Common myeloid progenitor, CD34-positive (primary cell): ENCODE results near the gene NTPCR.
"Not testable (repeated sequence)": the region's sequence is repeated elsewhere in the genome, so short reads cannot be mapped to it uniquely, and the experiment has no call there.

Experiments used
- CTCF ChIA-PET: fragments of 350-600 bp; sonication (Branson Sonifier 250); formaldehyde crosslinking; loops from one replicate; lab custom pipeline; 2021; ENCODE audit warnings: antibody characterized with exemption; lab: Charles Lee
- POLR2A ChIA-PET: fragments of 350-600 bp; sonication (Branson Sonifier 250); formaldehyde crosslinking; loops from one replicate; lab custom pipeline; 2021; ENCODE audit warnings: antibody characterized with exemption; lab: Charles Lee
- DNase-seq, 3 donors: peaks; one replicate each; pipeline versions ENCODE4 v3.0.0 to v3.0.0-alpha.2; 2013
- H3K27ac ChIP-seq, 2 experiments: 1 replicate in 1 of 2; 2 replicates in 1 of 2; pipeline ENCODE4 v1.7.0; 2013; ENCODE audit warnings: inconsistent platforms in 2 of 2, low read length in 2 of 2, mild to moderate bottlenecking in 2 of 2, low read depth in 1 of 2, moderate library complexity in 1 of 2; ENCODE audit not compliant: severe bottlenecking in 2 of 2, insufficient read depth in 1 of 2, poor library complexity in 1 of 2
- H3K27me3 ChIP-seq, 5 experiments: replicated peaks in 2 of 5; 1 replicate in 3 of 5; 2 replicates in 2 of 5; pipeline versions ENCODE4 v1.6.1 to v1.7.0; 2013; ENCODE audit warnings: low read length in 4 of 5, mild to moderate bottlenecking in 2 of 5, moderate library complexity in 2 of 5, inconsistent platforms in 1 of 5; ENCODE audit not compliant: insufficient read depth in 5 of 5, control insufficient read depth in 4 of 5
- H3K36me3 ChIP-seq, 4 experiments: 1 replicate in 2 of 4; 2 replicates in 2 of 4; pipeline versions ENCODE4 v1.6.1 to v1.7.0; 2013; ENCODE audit warnings: low read length in 3 of 4, control low read depth in 1 of 4, mild to moderate bottlenecking in 1 of 4; ENCODE audit not compliant: control insufficient read depth in 4 of 4, insufficient read depth in 4 of 4
- H3K4me1 ChIP-seq, 4 experiments: 1 replicate in 3 of 4; 2 replicates in 1 of 4; pipeline versions ENCODE4 v1.6.1 to v1.7.1; 2013; ENCODE audit warnings: low read length in 3 of 4, mild to moderate bottlenecking in 3 of 4, control low read depth in 1 of 4, inconsistent platforms in 1 of 4, moderate library complexity in 1 of 4; ENCODE audit not compliant: control insufficient read depth in 4 of 4, insufficient read depth in 4 of 4; ENCODE audit errors: control extremely low read depth in 1 of 4
- H3K4me3 ChIP-seq, 7 experiments: 1 replicate in 4 of 7; 2 replicates in 3 of 7; pipeline versions ENCODE4 v1.5.1 to v1.7.0; 2013; ENCODE audit warnings: mild to moderate bottlenecking in 7 of 7, low read length in 6 of 7, moderate library complexity in 6 of 7, inconsistent platforms in 2 of 7, low read depth in 2 of 7, control low read depth in 1 of 7; ENCODE audit not compliant: insufficient read depth in 4 of 7, control insufficient read depth in 1 of 7; ENCODE audit errors: extremely low read depth in 1 of 7
- H3K9me3 ChIP-seq, 5 experiments: 1 replicate in 4 of 5; 2 replicates in 1 of 5; pipeline versions ENCODE4 v1.6.1 to v1.7.1; 2013; ENCODE audit warnings: low read length in 4 of 5, mild to moderate bottlenecking in 2 of 5, inconsistent platforms in 1 of 5, low read depth in 1 of 5, moderate library complexity in 1 of 5; ENCODE audit not compliant: control insufficient read depth in 4 of 5, insufficient read depth in 2 of 5; ENCODE audit errors: control extremely low read depth in 1 of 5
- WGBS: methylation state at CpG from one replicate; pipeline ENCODE4 v1.1.5; 2013; ENCODE audit not compliant: insufficient coverage; 5-methylcytosine and 5-hydroxymethylcytosine counted together

NTPCR gene

DNA sequence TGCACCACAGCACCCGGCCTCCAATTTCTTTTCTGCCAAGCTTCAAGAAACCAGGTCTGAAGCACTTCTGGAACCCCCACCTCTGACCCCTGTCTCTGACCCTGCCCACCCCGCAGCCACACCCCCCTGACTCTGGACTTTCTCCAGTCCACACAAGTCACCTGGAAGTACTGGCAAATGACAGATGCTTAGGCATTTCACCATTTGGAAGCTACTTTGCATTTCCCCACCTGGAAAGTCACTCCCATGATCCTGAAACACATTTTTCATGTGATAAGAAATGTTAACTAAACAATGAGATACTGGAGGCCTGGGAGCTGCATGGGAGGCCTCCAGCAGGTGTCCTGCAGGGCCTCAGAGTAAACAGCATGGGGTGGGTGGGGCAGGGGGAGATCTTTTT lies 45.7 kb downstream of the NTPCR start:
- H3K36me3 ChIP-seq = peaks cover 0 to 48% (median 5%) of the 10 kb centered on the region in 4 experiments
- POLR2A ChIA-PET = no interaction called here
- CTCF ChIA-PET = interaction anchor here (0.8 kb wide), 1 partner anchor 16 kb away, joined by 3 read pairs; no protein-coding TSS in a partner anchor

DNA sequence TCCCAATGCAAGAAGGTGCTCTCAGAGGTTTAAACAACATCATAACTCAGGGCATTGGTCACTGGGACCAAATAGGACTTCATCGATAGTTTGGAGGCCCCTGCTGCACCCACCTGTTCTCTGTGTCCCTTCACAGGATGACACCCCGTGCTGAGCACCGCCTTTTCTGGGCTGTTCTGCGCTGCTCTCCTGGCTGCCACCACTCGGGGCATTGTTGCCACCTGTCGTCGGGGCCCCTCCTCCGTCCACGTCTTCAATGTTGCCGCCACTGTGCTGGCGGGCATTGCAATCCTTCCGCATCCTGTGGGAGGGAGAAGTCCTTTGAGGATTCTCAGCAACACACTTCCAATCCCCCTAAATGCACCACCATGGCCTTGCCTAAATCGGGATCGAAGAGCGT lies 47.7 kb downstream of the NTPCR start:
- no peak for DNase-seq
- Histone ChIP-seq H3K36me3 (peaks cover 0 to 45% (median 5%) of the 10 kb centered on the region in 4 experiments), H3K4me1 (no peaks in the 10 kb centered on the region), H3K27me3 (no peaks in the 10 kb centered on the region), H3K27ac (no peak overlapping the region), H3K4me3 (no peak overlapping the region), H3K9me3 (peaks cover 0 to 11% (median 4%) of the 10 kb centered on the region in 5 experiments)
- ChIA-PET CTCF (no interaction called here), POLR2A (no interaction called here)
- WGBS = 100% methylated on average over 8 of the region's 15 CpGs

More for the DNA sequence above, 45.7 kb downstream of the NTPCR start:
- no peaks in the 10 kb centered on the region for H3K4me1 ChIP-seq
- peaks cover 0 to 14% (median 4%) of the 10 kb centered on the region in 5 experiments for H3K9me3 ChIP-seq
- DNase-seq = no peak
- no peaks in the 10 kb centered on the region for H3K27me3 ChIP-seq
- 100% methylated on average over 2 of the region's 2 CpGs for WGBS
- no peak overlapping the region for H3K4me3 ChIP-seq
- no peak overlapping the region for H3K27ac ChIP-seq

DNA sequence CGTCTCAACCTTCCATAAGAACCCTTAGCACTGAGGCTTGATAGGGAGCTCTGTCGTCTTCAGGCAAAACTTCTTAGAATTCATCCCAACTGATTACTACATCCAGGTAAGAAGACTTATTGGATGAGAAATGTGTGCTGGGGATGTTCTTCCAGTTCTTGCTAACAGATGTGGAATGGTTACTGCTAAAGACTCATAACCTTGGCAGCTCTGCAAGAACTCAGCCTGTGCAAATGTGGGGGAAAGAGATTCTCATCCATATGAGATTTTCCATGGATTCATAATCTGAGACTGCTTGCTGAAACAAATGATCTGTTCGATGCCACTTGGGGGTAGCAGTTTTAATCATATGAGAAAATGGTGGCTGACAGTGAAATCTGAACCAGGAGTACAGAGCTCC lies 48.2 kb downstream of the NTPCR start:
- H3K27me3 ChIP-seq = no peaks in the 10 kb centered on the region
- POLR2A ChIA-PET = no interaction called here
- no peaks in the 10 kb centered on the region for H3K4me1 ChIP-seq
- 100% methylated on average over 1 of the region's 3 CpGs for WGBS
- no peak for DNase-seq
- CTCF ChIA-PET = no interaction called here
- no peak overlapping the region for H3K4me3 ChIP-seq
- H3K9me3 ChIP-seq = peaks cover 0 to 6% (median 1%) of the 10 kb centered on the region in 5 experiments
- H3K27ac ChIP-seq = no peak overlapping the region
- peaks cover 0 to 42% (median 5%) of the 10 kb centered on the region in 4 experiments for H3K36me3 ChIP-seq

DNA sequence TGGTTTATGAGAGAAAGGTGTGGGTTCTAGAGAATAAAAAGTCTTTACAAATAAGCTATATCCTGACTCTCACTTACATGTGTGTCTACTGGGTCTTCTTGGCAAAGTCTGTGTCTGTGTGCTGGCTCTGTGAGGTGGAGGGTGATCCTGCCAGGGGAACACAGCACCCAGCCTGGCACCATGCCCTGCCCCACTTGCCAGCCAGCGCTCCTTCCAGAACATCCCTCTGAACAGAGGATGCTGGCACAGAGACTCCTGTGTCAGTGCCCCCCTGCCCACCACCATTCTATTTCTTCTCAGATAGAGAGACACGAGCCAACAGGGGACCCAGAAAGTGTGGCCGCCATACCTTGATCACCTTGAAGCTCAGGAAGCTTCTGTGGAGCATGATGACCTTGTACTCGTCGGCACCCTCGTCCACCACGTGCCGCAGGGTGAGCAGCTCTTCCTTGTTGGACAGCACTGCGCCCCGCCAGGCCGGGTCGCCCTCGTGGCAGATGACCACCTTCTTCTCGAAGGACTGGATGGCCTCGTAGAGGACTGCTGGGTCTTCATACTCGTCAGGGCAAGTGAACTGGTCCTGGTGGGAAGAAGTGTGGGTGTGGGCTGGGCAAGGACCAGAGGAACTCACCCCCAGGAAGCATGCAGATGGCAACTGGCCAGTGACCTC lies 49.7 kb downstream of the NTPCR start:
- peaks cover 0 to 30% (median 5%) of the 10 kb centered on the region in 4 experiments for H3K36me3 ChIP-seq
- CTCF ChIA-PET = interaction anchor here (1.1 to 1.4 kb wide), 3 partner anchors 8 to 17 kb away, joined by 3 to 4 read pairs (median 3); no protein-coding TSS in a partner anchor

DNA sequence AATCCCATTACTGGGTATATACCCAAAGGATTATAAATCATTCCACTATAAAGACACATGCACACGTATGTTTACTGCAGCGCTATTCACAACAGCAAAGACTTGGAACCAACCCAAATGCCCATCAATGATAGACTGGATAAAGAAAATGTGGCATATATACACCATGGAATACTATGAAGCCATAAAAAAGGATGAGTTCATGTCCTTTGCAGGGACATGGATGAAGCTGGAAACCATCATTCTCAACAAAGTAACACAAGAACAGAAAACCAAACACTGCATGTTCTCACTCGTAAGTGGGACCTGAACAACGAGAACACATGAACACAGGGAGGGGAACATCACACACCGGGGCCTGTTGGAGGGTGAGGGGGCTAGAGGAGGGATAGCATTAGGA lies 53.2 kb downstream of the NTPCR start:
- CTCF ChIA-PET, H3K9me3 ChIP-seq, H3K4me1 ChIP-seq, H3K27me3 ChIP-seq, DNase-seq, H3K4me3 ChIP-seq, POLR2A ChIA-PET, H3K27ac ChIP-seq: not testable (repeated sequence)
- 100% methylated on average over 2 of the region's 5 CpGs for WGBS
- peaks cover 0 to 17% (median 3%) of the 10 kb centered on the region in 4 experiments for H3K36me3 ChIP-seq

More for the DNA sequence above, 49.7 kb downstream of the NTPCR start:
- no peak for DNase-seq
- Histone ChIP-seq H3K9me3 (no peaks in the 10 kb centered on the region), H3K4me3 (no peak overlapping the region), H3K4me1 (no peaks in the 10 kb centered on the region), H3K27ac (no peak overlapping the region), H3K27me3 (no peaks in the 10 kb centered on the region)
- POLR2A ChIA-PET = no interaction called here
- WGBS = 95% methylated on average over 13 of the region's 16 CpGs

DNA sequence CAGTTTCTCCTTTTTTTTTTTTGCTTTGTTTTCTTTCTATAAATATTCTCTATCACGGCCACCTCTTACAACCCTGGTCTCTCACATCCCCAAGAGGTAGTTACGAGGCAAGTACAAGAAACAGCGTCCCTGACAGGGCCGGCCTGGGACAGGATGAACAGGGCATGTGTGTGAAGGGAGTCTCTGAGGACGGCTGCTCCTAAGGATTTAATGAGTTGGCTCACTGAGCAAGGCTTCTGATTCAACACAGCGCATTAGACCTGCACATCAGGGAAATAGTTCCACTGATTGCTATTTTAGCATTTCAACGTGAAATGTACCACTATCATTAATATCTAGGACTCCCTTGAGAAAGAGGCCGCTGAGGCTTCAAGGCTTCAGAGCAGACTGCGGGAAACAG lies 54.0 kb downstream of the NTPCR start:
- Histone ChIP-seq H3K27me3 (no peaks in the 10 kb centered on the region), H3K9me3 (no peaks in the 10 kb centered on the region), H3K27ac (no peak overlapping the region), H3K4me1 (no peaks in the 10 kb centered on the region), H3K36me3 (peaks cover 0 to 12% (median 0%) of the 10 kb centered on the region in 4 experiments), H3K4me3 (no peak overlapping the region)
- DNase-seq = no peak
- ChIA-PET CTCF (interaction anchor here (1.0 kb wide), 1 partner anchor 18 kb away, joined by 3 read pairs; no protein-coding TSS in a partner anchor), POLR2A (no interaction called here)
- 100% methylated on average over 5 of the region's 9 CpGs for WGBS

DNA sequence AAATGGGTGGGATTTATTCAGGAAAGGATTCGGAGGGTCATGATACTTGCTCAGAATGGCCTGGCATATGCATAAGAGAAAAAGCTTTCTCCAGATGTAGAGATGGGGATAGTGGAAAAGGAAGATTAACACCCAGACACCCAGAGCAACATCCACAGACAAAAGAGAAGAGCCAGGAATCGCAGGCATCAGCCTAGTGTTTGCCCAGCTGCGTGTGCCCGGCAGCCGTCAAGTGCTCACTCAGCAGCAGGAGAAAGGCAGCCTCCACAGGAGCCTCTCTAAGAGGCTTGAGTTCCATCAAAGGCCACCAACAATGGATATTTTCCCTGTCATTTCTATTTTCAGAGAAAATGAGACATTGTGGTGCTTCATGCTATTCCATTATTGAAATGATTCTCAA lies 54.7 kb downstream of the NTPCR start:
- H3K4me3 ChIP-seq = no peak overlapping the region
- WGBS = 93% methylated on average over 4 of the region's 5 CpGs
- H3K27ac ChIP-seq = no peak overlapping the region
- no peaks in the 10 kb centered on the region for H3K4me1 ChIP-seq
- H3K27me3 ChIP-seq = no peaks in the 10 kb centered on the region
- H3K36me3 ChIP-seq = peaks cover 0 to 7% (median 0%) of the 10 kb centered on the region in 4 experiments
- CTCF ChIA-PET = interaction anchor here (0.6 to 1.0 kb wide), 3 partner anchors 17 to 147 kb away, joined by 3 read pairs; no protein-coding TSS in a partner anchor
- no peaks in the 10 kb centered on the region for H3K9me3 ChIP-seq
- POLR2A ChIA-PET = interaction anchor here (0.7 kb wide), 1 partner anchor 11 kb away, joined by 3 read pairs; no protein-coding TSS in a partner anchor
- no peak for DNase-seq
